GM23248 (cell line): ENCODE measurements around the gene CPAMD8. TPM values are rescaled to one million over a fixed set of nuclear protein-coding genes. Genes with fewer than 3 reads are reported as not detected.
A peak's percentile ranks its signal among the peaks of the same experiment; 100 is the strongest.
"Not testable (repeated sequence)": the region's sequence is repeated elsewhere in the genome, so short reads cannot be mapped to it uniquely, and the experiment has no call there.

Source experiments
- DNase-seq: peaks from one replicate; pipeline ENCODE4 v3.0.0-alpha.2; 2015
- H2AFZ ChIP-seq: fragments of 200-600 bp; sonication (generic); 2 replicates; pipeline ENCODE4 v1.6.1; 2016; ENCODE audit warnings: antibody characterized with exemption
- H3F3A ChIP-seq: fragments of 200-600 bp; sonication (generic); 2 replicates; pipeline ENCODE4 v1.6.1; 2016; ENCODE audit warnings: mild to moderate bottlenecking, antibody characterized with exemption, mixed run types; ENCODE audit not compliant: insufficient read depth
- H3K27ac ChIP-seq: fragments of 200-600 bp; sonication (generic); 2 replicates; pipeline ENCODE4 v1.5.1; 2016; ENCODE audit warnings: mild to moderate bottlenecking
- H3K27me3 ChIP-seq: fragments of 200-600 bp; sonication (generic); replicated peaks from 2 replicates; pipeline ENCODE4 v1.6.1; 2016; ENCODE audit warnings: mild to moderate bottlenecking; ENCODE audit not compliant: insufficient read depth
- H3K36me3 ChIP-seq: fragments of 200-600 bp; sonication (generic); 2 replicates; pipeline ENCODE4 v1.6.1; 2016; ENCODE audit warnings: low read depth, mild to moderate bottlenecking
- H3K4me1 ChIP-seq: fragments of 200-600 bp; sonication (generic); 2 replicates; pipeline ENCODE4 v1.6.1; 2016; ENCODE audit warnings: mild to moderate bottlenecking; ENCODE audit not compliant: insufficient read depth
- H3K4me2 ChIP-seq: fragments of 200-600 bp; sonication (generic); one replicate; pipeline ENCODE4 v1.6.1; 2016; ENCODE audit warnings: mild to moderate bottlenecking; ENCODE audit not compliant: unreplicated experiment
- H3K4me3 ChIP-seq: fragments of 200-600 bp; sonication (generic); 2 replicates; pipeline ENCODE4 v1.5.1; 2016; ENCODE audit warnings: mild to moderate bottlenecking
- H3K79me2 ChIP-seq: fragments of 200-600 bp; sonication (generic); 2 replicates; pipeline ENCODE4 v1.6.1; 2016; ENCODE audit warnings: mild to moderate bottlenecking; ENCODE audit not compliant: insufficient read depth
- H3K9ac ChIP-seq: fragments of 200-600 bp; sonication (generic); 2 replicates; pipeline ENCODE4 v1.6.1; 2016; ENCODE audit warnings: mild to moderate bottlenecking
- H3K9me2 ChIP-seq: fragments of 200-600 bp; sonication (generic); 2 replicates; pipeline ENCODE4 v1.6.1; 2016; ENCODE audit warnings: mixed run types, mild to moderate bottlenecking, moderate library complexity; ENCODE audit not compliant: insufficient read depth
- H3K9me3 ChIP-seq: fragments of 200-600 bp; sonication (generic); one replicate; pipeline ENCODE4 v1.6.1; 2017; ENCODE audit warnings: low read depth
- H4K20me1 ChIP-seq: fragments of 200-600 bp; sonication (generic); 2 replicates; pipeline ENCODE4 v1.6.0; 2016; ENCODE audit not compliant: insufficient read depth
- EZH2 ChIP-seq: fragments of 200-600 bp; sonication (generic); IDR thresholded peaks from 2 replicates; pipeline ENCODE4 v1.6.1; 2018; ENCODE audit warnings: antibody characterized with exemption, mild to moderate bottlenecking; ENCODE audit not compliant: insufficient read depth, poor library complexity, severe bottlenecking
- EZH2phosphoT487 ChIP-seq: fragments of 200-600 bp; sonication (generic); IDR thresholded peaks from 2 replicates; pipeline ENCODE4 v1.6.1; 2018; ENCODE audit warnings: antibody characterized with exemption, moderate library complexity, mild to moderate bottlenecking, low read depth; ENCODE audit not compliant: insufficient read depth
- WGBS, 2 experiments: methylation state at CpG; one replicate each; pipeline ENCODE4 v1.1.6; 2015 to 2017; ENCODE audit warnings: low lambda C conversion rate in 2 of 2, low coverage in 1 of 2; ENCODE audit errors: missing lambda C conversion rate in 2 of 2; 5-methylcytosine and 5-hydroxymethylcytosine counted together
- in situ Hi-C: fragments of 300-500 bp; cut with MboI; formaldehyde crosslinking; loops from 2 replicates; pipeline ENCODE4 v1.15.0; 2020
- polyA plus RNA-seq: library from polyadenylated mRNA; unstranded; fragments of >200 nt; fragmentation: Nextera tagmentation; extraction: Ambion mirVana; gene quantifications from 2 replicates; pipeline ENCODE4 v1.2.1, GENCODE V29; 2016
- total RNA-seq: library from RNA; depleted of rRNA; stranded (reverse); fragments of >200 nt; shearing (Covaris generic); gene quantifications from 2 replicates; pipeline ENCODE4 v1.2.3, GENCODE V29; 2014

Gene CPAMD8
- total and polyA plus RNA-seq, 2 experiments from 2014 or later = 0.76 to 0.80 TPM

- H3F3A ChIP-seq = no peaks in the 10 kb centered on the region
- TF ChIP-seq EZH2 (no peak), EZH2phosphoT487 (no peak)
- H4K20me1 ChIP-seq = no peaks in the 10 kb centered on the region
These were observed 150.7 kb downstream of the CPAMD8 start for GRCh38 chr19:16875584-16876555.

DNA sequence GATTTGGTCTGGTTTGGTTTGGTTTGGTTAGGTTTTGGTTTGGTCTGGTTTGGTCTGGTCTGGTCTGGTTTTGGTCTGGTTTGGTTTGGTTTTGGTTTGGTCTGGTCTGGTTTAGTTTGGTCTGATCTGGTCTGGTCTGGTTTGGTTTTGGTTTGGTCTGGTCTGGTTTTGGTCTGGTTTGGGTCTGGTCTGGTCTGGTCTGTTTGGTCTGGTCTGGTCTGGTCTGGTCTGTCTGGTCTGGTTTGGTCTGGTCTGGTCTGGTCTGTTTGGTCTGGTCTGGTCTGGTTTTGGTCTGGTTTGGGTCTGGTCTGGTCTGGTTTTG is 151.7 kb downstream of the CPAMD8 start:
- not testable (repeated sequence) for H3K36me3 ChIP-seq

More at GRCh38 chr19:16875584-16876555, 150.7 kb downstream of the CPAMD8 start:
- Histone ChIP-seq H3K27ac (no peak overlapping the region), H3K9me2 (no peaks in the 10 kb centered on the region), H3K4me1 (no peaks in the 10 kb centered on the region), H3K27me3 (no peaks in the 10 kb centered on the region), H3K9me3 (no peaks in the 10 kb centered on the region), H3K4me2 (no peak overlapping the region), H2AFZ (no peak overlapping the region), H3K79me2 (peaks cover 24% of the 10 kb centered on the region), H3K4me3 (no peak overlapping the region), H3K9ac (no peak overlapping the region), H3K36me3 (peaks cover 4% of the 10 kb centered on the region)
- in situ Hi-C loops = no loop called here
- 94 to 95% methylated on average over 35 to 39 of the region's 39 CpGs for WGBS, 2 experiments
- no peak for DNase-seq

DNA sequence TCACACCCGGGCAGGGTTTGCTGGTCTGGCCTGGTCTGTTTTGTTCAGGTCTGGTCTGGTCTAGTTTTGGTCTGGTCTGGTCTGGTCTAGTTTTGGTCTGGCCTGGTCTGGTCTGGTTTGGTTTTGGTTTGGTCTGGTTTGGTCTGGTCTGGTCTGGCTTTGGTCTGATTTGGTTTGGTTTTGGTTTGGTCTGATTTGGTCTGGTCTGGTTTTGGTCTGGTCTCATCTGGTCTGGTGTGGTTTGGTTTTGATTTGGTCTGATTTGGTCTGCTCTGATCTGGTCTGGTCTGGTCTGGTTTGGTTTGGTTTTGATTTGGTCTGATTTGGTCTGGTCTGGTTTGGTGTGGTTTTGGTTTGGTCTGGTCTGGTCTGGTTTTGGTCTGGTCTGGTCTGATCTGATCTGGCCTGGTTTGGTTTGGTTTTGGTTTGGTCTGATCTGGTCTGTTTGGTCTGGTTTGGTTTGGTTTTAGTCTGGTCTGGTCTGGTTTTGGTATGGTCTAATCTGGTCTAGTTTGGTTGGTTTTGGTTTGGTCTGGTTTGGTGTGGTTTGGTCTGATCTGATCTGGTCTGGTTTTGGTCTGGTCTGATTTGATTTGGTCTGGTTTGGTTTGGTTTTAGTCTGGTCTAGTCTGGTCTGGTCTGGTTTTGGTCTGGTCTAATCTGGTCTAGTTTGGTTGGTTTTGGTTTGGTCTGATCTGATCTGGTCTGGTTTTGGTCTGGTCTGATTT is 152.2 kb downstream of the CPAMD8 start:
- no peak overlapping the region for H2AFZ ChIP-seq
- 0 out of 2 replicates have a peak overlapping the region, but pooled peaks have one; percentile 1 for H3K27ac ChIP-seq
- H3K27me3 ChIP-seq = no peaks in the 10 kb centered on the region
- H3K79me2 ChIP-seq = peaks cover 24% of the 10 kb centered on the region
- H3K4me2 ChIP-seq = no peak overlapping the region
- H3K9me3 ChIP-seq = no peaks in the 10 kb centered on the region
- no peak overlapping the region for H3K4me3 ChIP-seq
- no peak for TF ChIP-seq EZH2phosphoT487
- TF ChIP-seq EZH2 = no peak
- H3F3A ChIP-seq = no peaks in the 10 kb centered on the region
- DNase-seq = no peak
- H4K20me1 ChIP-seq = no peaks in the 10 kb centered on the region
- H3K9me2 ChIP-seq = no peaks in the 10 kb centered on the region
- peaks cover 4% of the 10 kb centered on the region for H3K36me3 ChIP-seq
- no peak overlapping the region for H3K9ac ChIP-seq
- WGBS, 2 experiments = 56 to 64% methylated on average over 1 of the region's 1 CpG
- in situ Hi-C loops = no loop called here
- no peaks in the 10 kb centered on the region for H3K4me1 ChIP-seq

More for the DNA sequence above, 151.7 kb downstream of the CPAMD8 start:
- H3K9me2 ChIP-seq, DNase-seq, H3K4me2 ChIP-seq, H3K9ac ChIP-seq, H3K9me3 ChIP-seq, H3K4me3 ChIP-seq, H3F3A ChIP-seq, in situ Hi-C loops, H4K20me1 ChIP-seq, H2AFZ ChIP-seq, H3K4me1 ChIP-seq, H3K27me3 ChIP-seq: not testable (repeated sequence)
- Histone ChIP-seq H3K27ac (0 out of 2 replicates have a peak overlapping the region, but pooled peaks have one; percentile 1), H3K79me2 (peaks cover 24% of the 10 kb centered on the region)

DNA sequence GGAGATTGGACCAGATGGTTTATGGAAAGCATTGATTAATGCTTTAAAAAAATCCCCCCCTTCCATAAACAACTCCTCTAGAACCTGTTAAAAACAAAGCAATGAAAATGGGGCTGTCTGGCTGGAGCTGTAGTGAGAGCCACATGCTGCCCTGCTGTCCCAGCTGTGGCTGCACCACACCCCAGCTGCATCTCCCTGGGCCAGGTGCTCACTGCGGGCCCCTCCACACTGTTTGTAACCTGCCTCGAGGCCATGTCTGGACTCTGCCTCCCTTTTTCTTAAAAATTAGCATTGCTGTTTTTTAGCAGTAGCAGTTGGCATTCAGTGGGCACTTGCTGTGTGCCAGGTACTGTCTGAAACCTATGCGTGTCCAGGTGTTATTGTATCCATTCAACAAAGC is 153.0 kb downstream of the CPAMD8 start:
- WGBS, 2 experiments = 97% methylated on average over 3 of the region's 3 CpGs
- no peaks in the 10 kb centered on the region for H3F3A ChIP-seq
- DNase-seq = no peak
- H2AFZ ChIP-seq = no peak overlapping the region
- H3K4me2 ChIP-seq = no peak overlapping the region
- no peak overlapping the region for H3K27ac ChIP-seq
- H3K9me3 ChIP-seq = no peaks in the 10 kb centered on the region
- in situ Hi-C loops = no loop called here
- H3K27me3 ChIP-seq = no peaks in the 10 kb centered on the region
- no peaks in the 10 kb centered on the region for H4K20me1 ChIP-seq
- H3K9ac ChIP-seq = no peak overlapping the region
- H3K36me3 ChIP-seq = peaks cover 4% of the 10 kb centered on the region
- H3K4me1 ChIP-seq = no peaks in the 10 kb centered on the region
- no peak overlapping the region for H3K4me3 ChIP-seq
- H3K79me2 ChIP-seq = peaks cover 24% of the 10 kb centered on the region
- TF ChIP-seq EZH2phosphoT487 (no peak), EZH2 (no peak)
- H3K9me2 ChIP-seq = no peaks in the 10 kb centered on the region
